Progenitor cell of endocrine pancreas (in vitro differentiated cells): ENCODE measurements around the gene TCL1B. TPM values are rescaled to one million over a fixed set of nuclear protein-coding genes. Genes with fewer than 3 reads are reported as not detected.

Source experiments
- DNase-seq: peaks from one replicate; pipeline ENCODE4 v3.0.0; 2021; ENCODE audit warnings: low spot score; ENCODE audit not compliant: unreplicated experiment
- H3K27ac Mint-ChIP-seq: 2 replicates; pipeline ENCODE4 v1.8.0; 2021; ENCODE audit warnings: mild to moderate bottlenecking, moderate library complexity, mixed read lengths
- H3K27me3 Mint-ChIP-seq: 2 replicates; pipeline ENCODE4 v1.8.0; 2021; ENCODE audit warnings: mixed read lengths
- H3K36me3 Mint-ChIP-seq: 2 replicates; pipeline ENCODE4 v1.8.0; 2022; ENCODE audit warnings: mixed read lengths; ENCODE audit not compliant: insufficient read depth
- H3K4me1 Mint-ChIP-seq: 2 replicates; pipeline ENCODE4 v1.8.0; 2021; ENCODE audit warnings: low read depth, mixed read lengths
- H3K4me3 Mint-ChIP-seq: 2 replicates; pipeline ENCODE4 v1.8.0; 2021; ENCODE audit warnings: low read depth, mild to moderate bottlenecking, moderate library complexity, mixed read lengths
- H3K9me3 Mint-ChIP-seq: 2 replicates; pipeline ENCODE4 v1.8.0; 2021; ENCODE audit warnings: low read depth, mixed read lengths
- CTCF ChIP-seq: fragments of 200-600 bp; sonication (generic); IDR thresholded peaks from one replicate; pipeline ENCODE4 v1.5.0; 2021; ENCODE audit warnings: antibody characterized with exemption, mild to moderate bottlenecking; ENCODE audit not compliant: unreplicated experiment
- total RNA-seq: library from RNA; stranded (reverse); gene quantifications from 2 replicates; pipeline ENCODE4 v1.2.1, GENCODE V29; 2021

Gene TCL1B
- total RNA-seq, 1 donor from 2014 or later = not detected

GRCh38 chr14:95689441-95689840 is 3.2 kb downstream of the TCL1B start:
- no peak for TF ChIP-seq CTCF
- Mint-ChIP-seq H3K9me3 (no peaks in the 10 kb centered on the region), H3K4me1 (peaks cover 4% of the 10 kb centered on the region), H3K27ac (no peak overlapping the region), H3K27me3 (peaks cover 15% of the 10 kb centered on the region), H3K4me3 (no peak overlapping the region), H3K36me3 (no peaks in the 10 kb centered on the region)
- no peak for DNase-seq

DNA sequence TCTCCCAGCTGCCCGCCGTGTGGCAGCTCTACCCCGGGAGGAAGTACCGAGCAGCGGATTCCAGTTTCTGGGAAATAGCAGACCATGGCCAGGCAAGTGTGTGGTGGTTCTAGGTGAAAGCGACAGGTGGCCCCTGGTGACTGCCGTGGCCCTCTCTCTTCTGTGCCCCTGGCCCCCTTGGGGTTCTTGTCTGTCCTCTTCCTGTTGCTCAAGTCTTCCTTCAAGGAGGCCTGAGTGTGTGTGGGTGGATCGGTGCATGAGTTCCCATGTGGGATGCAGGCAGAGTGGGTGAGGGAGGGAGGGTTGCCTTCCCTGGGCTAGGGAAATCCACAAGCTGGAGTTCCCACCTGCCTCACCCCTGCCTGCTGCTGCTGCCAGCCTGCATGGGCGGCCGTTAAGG is 4.6 kb downstream of the TCL1B start:
- H3K9me3 Mint-ChIP-seq = no peaks in the 10 kb centered on the region
- peaks cover 15% of the 10 kb centered on the region for H3K27me3 Mint-ChIP-seq
- peaks cover 4% of the 10 kb centered on the region for H3K4me1 Mint-ChIP-seq
- H3K36me3 Mint-ChIP-seq = no peaks in the 10 kb centered on the region
- DNase-seq = no peak
- H3K27ac Mint-ChIP-seq = no peak overlapping the region
- no peak for TF ChIP-seq CTCF
- no peak overlapping the region for H3K4me3 Mint-ChIP-seq

GRCh38 chr14:95691591-95691990 is 5.4 kb downstream of the TCL1B start:
- no peak overlapping the region for H3K27ac Mint-ChIP-seq
- no peak for TF ChIP-seq CTCF
- H3K9me3 Mint-ChIP-seq = no peaks in the 10 kb centered on the region
- peaks cover 4% of the 10 kb centered on the region for H3K4me1 Mint-ChIP-seq
- H3K4me3 Mint-ChIP-seq = no peak overlapping the region
- no peaks in the 10 kb centered on the region for H3K36me3 Mint-ChIP-seq
- DNase-seq = no peak
- peaks cover 15% of the 10 kb centered on the region for H3K27me3 Mint-ChIP-seq

DNA sequence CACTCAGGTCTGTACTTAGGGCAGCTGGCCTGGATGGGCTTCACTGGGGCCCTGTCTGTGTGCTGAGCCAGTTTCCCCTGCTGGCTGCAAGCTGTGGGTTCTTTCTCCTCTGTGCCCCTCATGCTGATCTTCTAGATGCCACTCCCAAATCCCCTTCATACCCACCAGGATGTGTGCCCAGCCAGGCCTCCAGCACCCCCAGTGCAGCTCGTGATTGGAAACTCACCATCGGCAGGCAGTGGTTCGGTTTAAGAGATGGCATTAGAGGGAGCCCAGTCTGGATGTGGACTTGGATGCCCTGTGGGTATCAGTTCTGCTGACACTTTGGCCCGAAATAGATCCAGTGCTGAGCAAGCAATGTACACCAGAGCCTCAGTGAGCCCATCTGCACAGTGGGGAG is 5.9 kb downstream of the TCL1B start:
- H3K27ac Mint-ChIP-seq = no peak overlapping the region
- H3K36me3 Mint-ChIP-seq = no peaks in the 10 kb centered on the region
- no peak for TF ChIP-seq CTCF
- H3K9me3 Mint-ChIP-seq = no peaks in the 10 kb centered on the region
- DNase-seq = no peak
- H3K4me1 Mint-ChIP-seq = peaks cover 4% of the 10 kb centered on the region
- H3K4me3 Mint-ChIP-seq = no peak overlapping the region
- peaks cover 15% of the 10 kb centered on the region for H3K27me3 Mint-ChIP-seq

GRCh38 chr14:95695051-95695450 is 8.8 kb downstream of the TCL1B start:
- DNase-seq = no peak
- Mint-ChIP-seq H3K4me3 (no peak overlapping the region), H3K4me1 (peaks cover 3% of the 10 kb centered on the region), H3K27ac (no peak overlapping the region), H3K36me3 (no peaks in the 10 kb centered on the region), H3K27me3 (peaks cover 13% of the 10 kb centered on the region), H3K9me3 (no peaks in the 10 kb centered on the region)
- TF ChIP-seq CTCF = no peak
